Activated CD8-positive, alpha-beta T cell treated with anti-CD3 and anti-CD28 coated beads for 36 hours (primary cell): ENCODE data around the gene REG3A. TPM values are rescaled to one million over a fixed set of nuclear protein-coding genes. Genes with fewer than 3 reads are reported as not detected.

Experiments
- ATAC-seq: fragments of 200-7000 bp; cut with Tn5 transposase; one replicate; pipeline ENCODE4 v1.10.0; 2021; ENCODE audit warnings: mild to moderate bottlenecking, moderate library complexity
- CTCF ChIA-PET: fragments of 350-600 bp; sonication (Branson Sonifier 250); formaldehyde crosslinking; loops from one replicate; lab custom pipeline; 2021; ENCODE audit warnings: antibody characterized with exemption; lab: Charles Lee
- POLR2A ChIA-PET: fragments of 350-600 bp; sonication (Branson Sonifier 250); formaldehyde crosslinking; loops from one replicate; lab custom pipeline; 2021; ENCODE audit warnings: antibody characterized with exemption; lab: Charles Lee
- DNase-seq: peaks from one replicate; pipeline ENCODE4 v3.0.0-alpha.2; 2020
- H3K27ac Mint-ChIP-seq: one replicate; pipeline ENCODE4 v1.8.0; 2021; ENCODE audit warnings: mild to moderate bottlenecking, mixed read lengths
- H3K27me3 Mint-ChIP-seq: one replicate; pipeline ENCODE4 v1.8.0; 2021; ENCODE audit warnings: mixed read lengths
- H3K36me3 Mint-ChIP-seq: one replicate; pipeline ENCODE4 v1.8.0; 2021; ENCODE audit warnings: low read depth, mixed read lengths
- H3K4me1 Mint-ChIP-seq: one replicate; pipeline ENCODE4 v1.8.0; 2021; ENCODE audit warnings: low read depth, mixed read lengths
- H3K4me3 Mint-ChIP-seq: one replicate; pipeline ENCODE4 v1.8.0; 2021; ENCODE audit warnings: mild to moderate bottlenecking, moderate library complexity, mixed read lengths
- H3K9me3 Mint-ChIP-seq: one replicate; pipeline ENCODE4 v1.8.0; 2021; ENCODE audit warnings: mixed read lengths
- intact Hi-C: fragments of 100-400 bp; cut with micrococcal nuclease; formaldehyde crosslinking; loops from one replicate; pipeline ENCODE4 v1.10.0; 2022
- total RNA-seq, 2 experiments: library from RNA; stranded (reverse); gene quantifications; one replicate each; pipeline ENCODE4 v1.2.3, GENCODE V29; 2021
- TF ChIP-seq, protein P1 (sequence below): fragments of 200-600 bp; IDR thresholded peaks from one replicate; pipeline ENCODE4 v1.8.0; 2022; ENCODE audit warnings: antibody characterized with exemption, mild to moderate bottlenecking

The REG3A gene
- not detected for total RNA-seq

DNA sequence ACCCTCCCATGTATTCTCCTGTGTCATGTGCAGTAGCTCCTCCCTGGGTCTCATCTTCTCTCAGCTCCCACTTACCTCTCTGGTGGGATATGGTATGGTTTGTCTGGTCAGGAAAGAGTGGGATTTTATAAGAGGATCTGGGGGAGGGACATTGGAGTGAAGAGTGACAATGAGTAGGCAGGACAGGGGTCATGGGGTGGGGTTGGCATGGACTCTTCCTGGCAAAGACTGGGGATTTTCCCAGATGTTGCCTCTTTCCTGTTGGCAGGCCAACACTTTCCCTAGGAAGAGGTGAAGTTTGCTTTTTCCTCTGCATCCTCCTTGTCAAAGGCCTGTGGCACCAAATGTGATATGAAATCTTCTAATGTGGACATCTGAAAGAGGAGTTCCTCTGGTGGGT is at the start of gene REG3A:
Gene REG3A (minus strand): TSS at position 101 of the 400 bp plus-strand sequence. CDS start 348 bp downstream, outside the sequence.
- Mint-ChIP-seq H3K36me3 (no peaks in the 10 kb centered on the region), H3K4me1 (no peaks in the 10 kb centered on the region), H3K27me3 (no peaks in the 10 kb centered on the region), H3K9me3 (no peaks in the 10 kb centered on the region), H3K27ac (no peak within 1 kb of the TSS), H3K4me3 (no peak within 1 kb of the TSS)
- CTCF ChIA-PET, result no interaction called here
- POLR2A ChIA-PET, result no interaction called here
- no peak for DNase-seq
- intact Hi-C loops, result no loop called here
- ATAC-seq, result no peak
- TF ChIP-seq, protein P1, sequence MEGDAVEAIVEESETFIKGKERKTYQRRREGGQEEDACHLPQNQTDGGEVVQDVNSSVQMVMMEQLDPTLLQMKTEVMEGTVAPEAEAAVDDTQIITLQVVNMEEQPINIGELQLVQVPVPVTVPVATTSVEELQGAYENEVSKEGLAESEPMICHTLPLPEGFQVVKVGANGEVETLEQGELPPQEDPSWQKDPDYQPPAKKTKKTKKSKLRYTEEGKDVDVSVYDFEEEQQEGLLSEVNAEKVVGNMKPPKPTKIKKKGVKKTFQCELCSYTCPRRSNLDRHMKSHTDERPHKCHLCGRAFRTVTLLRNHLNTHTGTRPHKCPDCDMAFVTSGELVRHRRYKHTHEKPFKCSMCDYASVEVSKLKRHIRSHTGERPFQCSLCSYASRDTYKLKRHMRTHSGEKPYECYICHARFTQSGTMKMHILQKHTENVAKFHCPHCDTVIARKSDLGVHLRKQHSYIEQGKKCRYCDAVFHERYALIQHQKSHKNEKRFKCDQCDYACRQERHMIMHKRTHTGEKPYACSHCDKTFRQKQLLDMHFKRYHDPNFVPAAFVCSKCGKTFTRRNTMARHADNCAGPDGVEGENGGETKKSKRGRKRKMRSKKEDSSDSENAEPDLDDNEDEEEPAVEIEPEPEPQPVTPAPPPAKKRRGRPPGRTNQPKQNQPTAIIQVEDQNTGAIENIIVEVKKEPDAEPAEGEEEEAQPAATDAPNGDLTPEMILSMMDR, result no peak

GRCh38 chr2:79200762-79201161 is 41.2 kb upstream of the REG3A start:
- CTCF ChIA-PET, result no interaction called here

GRCh38 chr2:79191816-79192215 is 32.3 kb upstream of the REG3A start:
- ChIA-PET POLR2A (no interaction called here), CTCF (no interaction called here)
- TF ChIP-seq, protein P1, result no peak
- Mint-ChIP-seq H3K4me3 (no peak overlapping the region), H3K27me3 (no peaks in the 10 kb centered on the region), H3K9me3 (peaks cover 6% of the 10 kb centered on the region), H3K4me1 (no peaks in the 10 kb centered on the region), H3K27ac (no peak overlapping the region), H3K36me3 (no peaks in the 10 kb centered on the region)
- DNase-seq (no peak), ATAC-seq (no peak)
- intact Hi-C loops, result no loop called here

More at GRCh38 chr2:79200762-79201161, 41.2 kb upstream of the REG3A start:
- H3K36me3 Mint-ChIP-seq, result no peaks in the 10 kb centered on the region
- H3K9me3 Mint-ChIP-seq, result no peaks in the 10 kb centered on the region
- H3K27ac Mint-ChIP-seq, result no peak overlapping the region
- no peak overlapping the region for H3K4me3 Mint-ChIP-seq
- H3K27me3 Mint-ChIP-seq, result no peaks in the 10 kb centered on the region
- no peaks in the 10 kb centered on the region for H3K4me1 Mint-ChIP-seq
- DNase-seq, result no peak
- intact Hi-C loops, result no loop called here
- POLR2A ChIA-PET, result no interaction called here
- TF ChIP-seq, protein P1, result no peak
- ATAC-seq, result no peak

GRCh38 chr2:79191081-79191480 is 31.5 kb upstream of the REG3A start:
- Mint-ChIP-seq H3K27ac (no peak overlapping the region), H3K9me3 (peaks cover 6% of the 10 kb centered on the region), H3K27me3 (no peaks in the 10 kb centered on the region), H3K4me1 (no peaks in the 10 kb centered on the region), H3K36me3 (no peaks in the 10 kb centered on the region), H3K4me3 (no peak overlapping the region)
- CTCF ChIA-PET, result no interaction called here
- DNase-seq, result no peak
- intact Hi-C loops, result no loop called here
- POLR2A ChIA-PET, result no interaction called here
- no peak for ATAC-seq
- TF ChIP-seq, protein P1, result no peak

DNA sequence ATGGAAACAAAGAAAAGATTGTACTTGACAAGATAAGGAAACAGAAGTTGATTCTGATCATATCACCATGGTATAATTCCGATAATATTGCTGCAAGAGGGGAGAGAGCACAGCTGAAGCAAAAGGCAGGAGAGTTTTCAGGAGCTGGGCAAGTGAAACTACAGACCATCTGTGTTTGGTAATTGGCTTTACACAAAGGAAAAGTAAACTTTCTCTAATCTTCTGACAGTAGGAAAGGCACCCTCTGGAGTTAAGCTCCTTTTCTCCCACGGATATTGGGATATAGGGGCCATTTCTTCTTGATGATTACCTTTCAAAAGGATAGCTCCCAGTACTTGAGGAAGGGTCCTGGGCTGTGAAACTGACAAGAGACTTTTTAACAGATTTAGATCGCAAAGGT is 29.9 kb upstream of the REG3A start:
- H3K36me3 Mint-ChIP-seq, result no peaks in the 10 kb centered on the region
- H3K27ac Mint-ChIP-seq, result no peak overlapping the region
- intact Hi-C loops, result no loop called here
- no peaks in the 10 kb centered on the region for H3K4me1 Mint-ChIP-seq
- DNase-seq (no peak), ATAC-seq (no peak)
- CTCF ChIA-PET, result no interaction called here
- no peak overlapping the region for H3K4me3 Mint-ChIP-seq
- peaks cover 10% of the 10 kb centered on the region for H3K9me3 Mint-ChIP-seq
- H3K27me3 Mint-ChIP-seq, result no peaks in the 10 kb centered on the region
- TF ChIP-seq, protein P1, result no peak
- POLR2A ChIA-PET, result no interaction called here
